ENCODE data around the gene TEX2.

- TF ChIP-seq, protein P1, sequence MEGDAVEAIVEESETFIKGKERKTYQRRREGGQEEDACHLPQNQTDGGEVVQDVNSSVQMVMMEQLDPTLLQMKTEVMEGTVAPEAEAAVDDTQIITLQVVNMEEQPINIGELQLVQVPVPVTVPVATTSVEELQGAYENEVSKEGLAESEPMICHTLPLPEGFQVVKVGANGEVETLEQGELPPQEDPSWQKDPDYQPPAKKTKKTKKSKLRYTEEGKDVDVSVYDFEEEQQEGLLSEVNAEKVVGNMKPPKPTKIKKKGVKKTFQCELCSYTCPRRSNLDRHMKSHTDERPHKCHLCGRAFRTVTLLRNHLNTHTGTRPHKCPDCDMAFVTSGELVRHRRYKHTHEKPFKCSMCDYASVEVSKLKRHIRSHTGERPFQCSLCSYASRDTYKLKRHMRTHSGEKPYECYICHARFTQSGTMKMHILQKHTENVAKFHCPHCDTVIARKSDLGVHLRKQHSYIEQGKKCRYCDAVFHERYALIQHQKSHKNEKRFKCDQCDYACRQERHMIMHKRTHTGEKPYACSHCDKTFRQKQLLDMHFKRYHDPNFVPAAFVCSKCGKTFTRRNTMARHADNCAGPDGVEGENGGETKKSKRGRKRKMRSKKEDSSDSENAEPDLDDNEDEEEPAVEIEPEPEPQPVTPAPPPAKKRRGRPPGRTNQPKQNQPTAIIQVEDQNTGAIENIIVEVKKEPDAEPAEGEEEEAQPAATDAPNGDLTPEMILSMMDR (IDR thresholded peaks at IDR 0.05) = no peak
- no peak for TF ChIP-seq POLR2AphosphoS5 (IDR thresholded peaks at IDR 0.05; ENCODE audit: low read depth, low read length)
These were observed 96.2 kb downstream of the TEX2 start for GRCh38 chr17:64166876-64167275.

Measured in Panc1 (cell line).